Spinal cord (tissue), 10 donors: ENCODE measurements around the gene CIPC. TPM values are rescaled to one million over a fixed set of nuclear protein-coding genes. Genes with fewer than 3 reads are reported as not detected.

ENCODE experiments used
- DNase-seq, 6 donors: peaks; one replicate each; pipeline versions ENCODE4 v3.0.0 to v3.0.0-alpha.2; 2013 to 2015; ENCODE audit warnings: low spot score in 6 of 6, low read depth in 4 of 6
- H3K27ac ChIP-seq: one replicate; pipeline ENCODE4 v1.5.1; 2013; ENCODE audit warnings: low read depth, low read length, control low read depth
- H3K27me3 ChIP-seq: one replicate; pipeline ENCODE4 v1.6.1; 2013; ENCODE audit warnings: low read length; ENCODE audit not compliant: control insufficient read depth, insufficient read depth
- H3K36me3 ChIP-seq: one replicate; pipeline ENCODE4 v1.6.1; 2013; ENCODE audit warnings: low read length; ENCODE audit not compliant: control insufficient read depth, insufficient read depth
- H3K4me1 ChIP-seq: one replicate; pipeline ENCODE4 v1.6.1; 2013; ENCODE audit warnings: low read length; ENCODE audit not compliant: control insufficient read depth, insufficient read depth
- H3K4me3 ChIP-seq: one replicate; pipeline ENCODE4 v1.5.1; 2013; ENCODE audit warnings: low read depth, low read length, control low read depth
- H3K9me3 ChIP-seq: one replicate; pipeline ENCODE4 v1.6.1; 2013; ENCODE audit warnings: low read length; ENCODE audit not compliant: control insufficient read depth, insufficient read depth
- whole genome bisulfite sequencing: methylation state at CpG from one replicate; pipeline ENCODE4 v1.1.5; 2013; ENCODE audit warnings: missing lambda C conversion rate; ENCODE audit not compliant: insufficient coverage; 5-methylcytosine and 5-hydroxymethylcytosine counted together
- polyA plus RNA-seq, 2 donors: library from polyadenylated mRNA; unstranded; fragments of 120-200 nt; gene quantifications; one replicate each; pipeline ENCODE4 v1.2.1, GENCODE V29; 2013; ENCODE audit not compliant: insufficient read length in 2 of 2
- total RNA-seq, 2 donors: library from RNA; depleted of rRNA in 1 of 2; stranded (reverse); fragments of 120-200 nt in 1 of 2; fragments of >200 nt in 1 of 2; gene quantifications; one replicate each; pipeline versions ENCODE4 v1.2.3 to v1.2.4, GENCODE V29; 2013 to 2014
- donor health status: healthy.

CIPC gene
- total and polyA plus RNA-seq, 4 donors = 35.2 to 39.2 (median 38.3) TPM

GRCh38 chr14:77059276-77059915, 38.7 kb upstream of the CIPC start:
- 25% methylated on average over 5 of the region's 12 CpGs for WGBS
- no peak overlapping the region for H3K4me3 ChIP-seq
- peaks cover 25% of the 10 kb centered on the region for H3K4me1 ChIP-seq
- no peaks in the 10 kb centered on the region for H3K9me3 ChIP-seq
- DNase-seq = peak in 3 of 6 donors; percentile 82 to 96 (median 92)
- no peaks in the 10 kb centered on the region for H3K36me3 ChIP-seq
- peak overlapping the region; percentile 61 for H3K27ac ChIP-seq
- H3K27me3 ChIP-seq = no peaks in the 10 kb centered on the region

GRCh38 chr14:77061630-77062257, 36.3 kb upstream of the CIPC start:
- Histone ChIP-seq H3K4me3 (no peak overlapping the region), H3K36me3 (no peaks in the 10 kb centered on the region), H3K9me3 (no peaks in the 10 kb centered on the region), H3K27me3 (no peaks in the 10 kb centered on the region), H3K4me1 (peaks cover 38% of the 10 kb centered on the region), H3K27ac (no peak overlapping the region)
- WGBS = 88% methylated on average over 10 of the region's 12 CpGs
- no peak for DNase-seq

GRCh38 chr14:77062261-77062660, 35.8 kb upstream of the CIPC start:
- Histone ChIP-seq H3K36me3 (no peaks in the 10 kb centered on the region), H3K4me3 (no peak overlapping the region), H3K27ac (no peak overlapping the region), H3K27me3 (no peaks in the 10 kb centered on the region), H3K4me1 (peaks cover 40% of the 10 kb centered on the region), H3K9me3 (no peaks in the 10 kb centered on the region)
- 89% methylated on average over 3 of the region's 3 CpGs for WGBS
- no peak for DNase-seq

- no peak overlapping the region for H3K4me3 ChIP-seq
- H3K36me3 ChIP-seq = no peaks in the 10 kb centered on the region
- DNase-seq = peak in 2 of 6 donors; percentile 42 to 71
- no peak overlapping the region for H3K27ac ChIP-seq
- peaks cover 43% of the 10 kb centered on the region for H3K4me1 ChIP-seq
- H3K9me3 ChIP-seq = no peaks in the 10 kb centered on the region
- H3K27me3 ChIP-seq = no peaks in the 10 kb centered on the region
- WGBS = 81% methylated on average over 8 of the region's 10 CpGs
Measured at GRCh38 chr14:77063571-77064171, 34.4 kb upstream of the CIPC start.

GRCh38 chr14:77064521-77065178, 33.4 kb upstream of the CIPC start:
- no peaks in the 10 kb centered on the region for H3K36me3 ChIP-seq
- peaks cover 41% of the 10 kb centered on the region for H3K4me1 ChIP-seq
- 75% methylated on average over 6 of the region's 8 CpGs for WGBS
- no peak overlapping the region for H3K27ac ChIP-seq
- no peaks in the 10 kb centered on the region for H3K27me3 ChIP-seq
- H3K9me3 ChIP-seq = no peaks in the 10 kb centered on the region
- H3K4me3 ChIP-seq = no peak overlapping the region
- no peak for DNase-seq

- H3K27me3 ChIP-seq = no peaks in the 10 kb centered on the region
- H3K9me3 ChIP-seq = no peaks in the 10 kb centered on the region
- no peak overlapping the region for H3K4me3 ChIP-seq
- no peak for DNase-seq
- no peaks in the 10 kb centered on the region for H3K36me3 ChIP-seq
- no peak overlapping the region for H3K27ac ChIP-seq
- 72% methylated on average over 2 of the region's 6 CpGs for WGBS
- H3K4me1 ChIP-seq = peaks cover 46% of the 10 kb centered on the region
Measured at GRCh38 chr14:77065851-77066577, 32.0 kb upstream of the CIPC start.

- Histone ChIP-seq H3K36me3 (no peaks in the 10 kb centered on the region), H3K4me3 (no peak overlapping the region), H3K27me3 (no peaks in the 10 kb centered on the region), H3K9me3 (no peaks in the 10 kb centered on the region), H3K4me1 (peaks cover 46% of the 10 kb centered on the region), H3K27ac (no peak overlapping the region)
- WGBS = 65% methylated on average over 8 of the region's 10 CpGs
- peak in 1 of 6 donors; percentile 68 for DNase-seq
Measured at GRCh38 chr14:77066578-77067172, 31.4 kb upstream of the CIPC start.

GRCh38 chr14:77067632-77068516, 30.2 kb upstream of the CIPC start:
- no peaks in the 10 kb centered on the region for H3K36me3 ChIP-seq
- peak in 3 of 6 donors; percentile 72 to 95 (median 92) for DNase-seq
- H3K27ac ChIP-seq = no peak overlapping the region
- H3K4me1 ChIP-seq = peaks cover 46% of the 10 kb centered on the region
- no peak overlapping the region for H3K4me3 ChIP-seq
- WGBS = 59% methylated on average over 7 of the region's 11 CpGs
- no peaks in the 10 kb centered on the region for H3K9me3 ChIP-seq
- no peaks in the 10 kb centered on the region for H3K27me3 ChIP-seq
